HepG2 (cell line): ENCODE results near the gene ZNF19. TPM values are rescaled to one million over a fixed set of nuclear protein-coding genes. Genes with fewer than 3 reads are reported as not detected.

Source experiments
- ATAC-seq: fragments of 200-7000 bp; cut with Tn5 transposase; 3 replicates; pipeline ENCODE4 v1.9.1; 2020; ENCODE audit warnings: mild to moderate bottlenecking, moderate library complexity
- BruUV-seq: library from RNA; stranded (reverse); fragments of 400-500 nt; replicated peaks from 2 replicates; lab custom pipeline; 2021; lab: Mats Ljungman, UMichigan
- CTCF ChIA-PET: fragments of 300-600 bp; formaldehyde crosslinking; extraction: SDS; loops from one replicate; lab custom pipeline; 2021; ENCODE audit warnings: low total read pairs, inconsistent platforms, low intra/inter-chr PET ratio; lab: Yijun Ruan, JAX
- POLR2A ChIA-PET: fragments of 350-600 bp; sonication (Branson Sonifier 250); formaldehyde crosslinking; loops from one replicate; lab custom pipeline; 2020; ENCODE audit warnings: antibody characterized with exemption, inconsistent platforms; lab: Yijun Ruan, JAX
- DNase-seq: peaks from one replicate; pipeline ENCODE4 v3.0.0-alpha.2; 2015; ENCODE audit warnings: low spot score
- FAIRE-seq: peaks from 3 replicates; lab custom pipeline; 2011; peaks lifted over from hg19 to GRCh38; lab: Jason Lieb, UNC
- H2AFZ ChIP-seq: one replicate; pipeline ENCODE4 v1.6.1; 2011; ENCODE audit warnings: low read length, inconsistent platforms
- H3K27ac ChIP-seq: fragments of 300-600 bp; 3 replicates; pipeline ENCODE4 v1.8.0; 2011; ENCODE audit warnings: mixed run types, mild to moderate bottlenecking, mixed read lengths, low read length, inconsistent platforms; ENCODE audit not compliant: insufficient read depth; ENCODE audit errors: extremely low read length
- H3K27me3 ChIP-seq, 2 experiments: fragments of 200-600 bp in 1 of 2; 2 replicates in 1 of 2; 3 replicates in 1 of 2; pipeline versions ENCODE4 v1.6.0 to v1.8.0; 2011; ENCODE audit warnings: low read length in 2 of 2, mild to moderate bottlenecking in 2 of 2, moderate library complexity in 2 of 2, inconsistent platforms in 1 of 2; ENCODE audit not compliant: insufficient read depth in 2 of 2, control insufficient read depth in 1 of 2
- H3K36me3 ChIP-seq, 2 experiments: fragments of 200-600 bp in 1 of 2; replicated peaks in 1 of 2; 2 replicates in 1 of 2; 3 replicates in 1 of 2; pipeline versions ENCODE4 v1.5.1 to v1.8.0; 2011; ENCODE audit warnings: low read length in 2 of 2, inconsistent platforms in 1 of 2; ENCODE audit not compliant: insufficient read depth in 2 of 2, control insufficient read depth in 1 of 2
- H3K4me1 ChIP-seq: 2 replicates; pipeline ENCODE4 v1.5.1; 2012; ENCODE audit warnings: low read length, inconsistent platforms; ENCODE audit not compliant: insufficient read depth
- H3K4me2 ChIP-seq: 2 replicates; pipeline ENCODE4 v1.6.0; 2011; ENCODE audit warnings: low read depth, low read length, inconsistent platforms
- H3K4me3 ChIP-seq, 3 experiments: fragments of 200-600 bp in 1 of 3; sonication (generic), shearing (Covaris generic) in 1 of 3; replicated peaks in 1 of 3; 2 replicates each; pipeline ENCODE4 v1.5.1; 2011 to 2016; ENCODE audit warnings: low read length in 3 of 3, inconsistent platforms in 2 of 3, low read depth in 2 of 3, mild to moderate bottlenecking in 2 of 3, control low read depth in 1 of 3, mixed read lengths in 1 of 3; ENCODE audit not compliant: insufficient read depth in 1 of 3
- H3K79me2 ChIP-seq: one replicate; pipeline ENCODE4 v1.6.1; 2011; ENCODE audit warnings: low read length, inconsistent platforms; ENCODE audit not compliant: insufficient read depth
- H3K9ac ChIP-seq: 2 replicates; pipeline ENCODE4 v1.6.0; 2011; ENCODE audit warnings: mild to moderate bottlenecking, low read depth, low read length, inconsistent platforms; ENCODE audit not compliant: insufficient read depth
- H3K9me3 ChIP-seq: 2 replicates; pipeline ENCODE4 v1.5.1; 2012; ENCODE audit warnings: mild to moderate bottlenecking, low read length
- H4K20me1 ChIP-seq: 2 replicates; pipeline ENCODE4 v1.6.0; 2011; ENCODE audit warnings: inconsistent platforms, mild to moderate bottlenecking, low read length, moderate library complexity; ENCODE audit not compliant: insufficient read depth
- EEA1 ChIP-seq: sonication (generic); formaldehyde crosslinking; IDR thresholded peaks from 2 replicates; pipeline ENCODE4 v1.5.1; 2020; ENCODE audit warnings: mild to moderate bottlenecking, missing genetic modification reagents, borderline replicate concordance
- NR2F6 ChIP-seq, 2 experiments: IDR thresholded peaks; 2 replicates each; pipeline ENCODE4 v1.6.1; 2016; ENCODE audit warnings: antibody characterized with exemption in 1 of 2, mild to moderate bottlenecking in 1 of 2
- PTBP1 ChIP-seq: fragments of 200-400 bp; formaldehyde crosslinking; IDR thresholded peaks from 2 replicates; pipeline ENCODE4 v1.6.1; 2018; ENCODE audit warnings: low read length, low read depth; ENCODE audit not compliant: poor library complexity, severe bottlenecking
- RAD21 ChIP-seq: fragments of 450-650 bp; formaldehyde crosslinking; IDR thresholded peaks from 2 replicates; pipeline ENCODE4 v1.5.0; 2020; ENCODE audit warnings: mild to moderate bottlenecking
- SMAD1 ChIP-seq: sonication (generic); formaldehyde crosslinking; IDR thresholded peaks from 2 replicates; pipeline ENCODE4 v1.4.0; 2020; ENCODE audit warnings: missing genetic modification reagents, low read depth, mild to moderate bottlenecking, borderline replicate concordance
- SMARCE1 ChIP-seq: fragments of 450-650 bp; IDR thresholded peaks from 2 replicates; pipeline ENCODE4 v1.6.1; 2017; ENCODE audit warnings: borderline replicate concordance
- SP1 ChIP-seq, 2 experiments: fragments of 450-650 bp in 1 of 2; sonication (generic) in 1 of 2; formaldehyde crosslinking in 1 of 2; IDR thresholded peaks; 2 replicates each; pipeline versions ENCODE4 v1.4.0 to v1.6.1; 2016 to 2020; ENCODE audit warnings: missing genetic modification reagents in 1 of 2
- SPEN ChIP-seq: sonication (generic); formaldehyde crosslinking; IDR thresholded peaks from 2 replicates; pipeline ENCODE4 v1.5.1; 2020; ENCODE audit warnings: low read depth, mild to moderate bottlenecking, missing genetic modification reagents
- TGIF2 ChIP-seq: IDR thresholded peaks from 2 replicates; pipeline ENCODE4 v1.6.1; 2016; ENCODE audit warnings: control low read depth, missing compliant biosample characterization
- ZBTB20 ChIP-seq: sonication (generic); formaldehyde crosslinking; IDR thresholded peaks from 2 replicates; pipeline ENCODE4 v1.8.1; 2023; ENCODE audit warnings: missing genetic modification reagents, low read depth, mild to moderate bottlenecking, borderline replicate concordance
- ZFAT ChIP-seq: sonication (generic); formaldehyde crosslinking; conservative IDR thresholded peaks from 2 replicates; pipeline ENCODE4 v1.8.1; 2023; ENCODE audit warnings: missing genetic modification reagents, inconsistent platforms
- ZNF761 ChIP-seq: sonication (generic); formaldehyde crosslinking; conservative IDR thresholded peaks from 2 replicates; pipeline ENCODE4 v1.4.0; 2020; ENCODE audit warnings: mild to moderate bottlenecking, missing genetic modification reagents
- WGBS: methylation state at CpG from one replicate; pipeline ENCODE4 v1.1.6; 2017; ENCODE audit warnings: low lambda C conversion rate; 5-methylcytosine and 5-hydroxymethylcytosine counted together
- in situ Hi-C: cut with HindIII; loops from 2 replicates; pipeline ENCODE4 v1.10.0; 2017; ENCODE audit warnings: low pct_unique_long_range_greater_than_20kb; ENCODE audit not compliant: extremely low pct_ligation_motif_present
- intact Hi-C: fragments of 100-400 bp; cut with micrococcal nuclease; formaldehyde crosslinking; loops from one replicate; pipeline ENCODE4 v1.10.0; 2022; ENCODE audit not compliant: unreplicated experiment
- polyA plus RNA-seq, 8 experiments: library from polyadenylated mRNA; depleted of rRNA in 3 of 8; stranded (reverse) in 7 of 8; unstranded in 1 of 8; fragments of >200 nt; fragmentation: Illumina TruSeq in 4 of 8; extraction: Trizol in 4 of 8; gene quantifications; 2 replicates each; pipeline versions ENCODE4 v1.2.1 to v1.2.3, GENCODE V29; 2011 to 2016; ENCODE audit warnings: low read depth in 4 of 8, missing spikeins in 1 of 8, mixed read lengths in 1 of 8; ENCODE audit not compliant: insufficient read depth in 1 of 8
- total RNA-seq, 5 experiments: library from RNA; depleted of rRNA; stranded (reverse); fragments of >200 nt; fragmentation: Illumina TruSeq; extraction: Trizol; gene quantifications; 2 replicates each; pipeline ENCODE4 v1.2.3, GENCODE V29; 2016; ENCODE audit warnings: low read depth in 1 of 5
- TF ChIP-seq, protein P1 (sequence below): fragments of 450-650 bp; IDR thresholded peaks from 2 replicates; pipeline ENCODE4 v1.6.1; 2017; ENCODE audit warnings: mild to moderate bottlenecking
- TF ChIP-seq, protein P2 (sequence below): sonication (generic); formaldehyde crosslinking; IDR thresholded peaks from 2 replicates; pipeline ENCODE4 v1.8.0; 2022; ENCODE audit warnings: low read depth, missing genetic modification reagents
- TF ChIP-seq, protein P3 (sequence below): sonication (generic); formaldehyde crosslinking; conservative IDR thresholded peaks from 2 replicates; pipeline ENCODE4 v1.8.0; 2022; ENCODE audit warnings: missing genetic modification reagents
- TF ChIP-seq, protein P4 (sequence below): sonication (generic); formaldehyde crosslinking; IDR thresholded peaks from 2 replicates; pipeline ENCODE4 v1.9.0; 2021; ENCODE audit warnings: missing genetic modification reagents, mild to moderate bottlenecking, borderline replicate concordance

Gene ZNF19
- total and polyA plus RNA-seq, 2 of the 13 experiments (the other 11 are each of a cell fraction or from before 2014, with no cell fraction given) = 3.2 to 5.8 TPM

DNA sequence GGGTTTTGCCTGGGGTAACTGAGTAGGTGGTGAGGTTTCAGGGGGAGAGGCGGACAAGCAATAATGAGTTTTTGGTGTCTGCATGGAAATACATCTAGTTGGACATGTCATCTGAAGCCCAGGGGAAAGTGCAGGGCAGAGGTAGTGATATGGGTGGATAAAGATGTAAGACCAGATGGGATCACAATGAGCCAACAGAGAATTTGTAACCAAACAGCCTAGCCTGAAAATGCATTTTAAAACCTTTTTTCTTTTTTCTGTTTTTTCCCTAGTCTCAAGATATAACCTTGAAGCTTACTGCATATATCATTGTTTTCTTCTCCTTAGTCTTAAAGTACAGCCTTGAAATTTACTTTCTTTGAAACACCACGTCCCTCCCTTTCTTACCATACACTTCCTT is 3.7 kb upstream of the ZNF19 start (continued):
- TF ChIP-seq, protein P1, sequence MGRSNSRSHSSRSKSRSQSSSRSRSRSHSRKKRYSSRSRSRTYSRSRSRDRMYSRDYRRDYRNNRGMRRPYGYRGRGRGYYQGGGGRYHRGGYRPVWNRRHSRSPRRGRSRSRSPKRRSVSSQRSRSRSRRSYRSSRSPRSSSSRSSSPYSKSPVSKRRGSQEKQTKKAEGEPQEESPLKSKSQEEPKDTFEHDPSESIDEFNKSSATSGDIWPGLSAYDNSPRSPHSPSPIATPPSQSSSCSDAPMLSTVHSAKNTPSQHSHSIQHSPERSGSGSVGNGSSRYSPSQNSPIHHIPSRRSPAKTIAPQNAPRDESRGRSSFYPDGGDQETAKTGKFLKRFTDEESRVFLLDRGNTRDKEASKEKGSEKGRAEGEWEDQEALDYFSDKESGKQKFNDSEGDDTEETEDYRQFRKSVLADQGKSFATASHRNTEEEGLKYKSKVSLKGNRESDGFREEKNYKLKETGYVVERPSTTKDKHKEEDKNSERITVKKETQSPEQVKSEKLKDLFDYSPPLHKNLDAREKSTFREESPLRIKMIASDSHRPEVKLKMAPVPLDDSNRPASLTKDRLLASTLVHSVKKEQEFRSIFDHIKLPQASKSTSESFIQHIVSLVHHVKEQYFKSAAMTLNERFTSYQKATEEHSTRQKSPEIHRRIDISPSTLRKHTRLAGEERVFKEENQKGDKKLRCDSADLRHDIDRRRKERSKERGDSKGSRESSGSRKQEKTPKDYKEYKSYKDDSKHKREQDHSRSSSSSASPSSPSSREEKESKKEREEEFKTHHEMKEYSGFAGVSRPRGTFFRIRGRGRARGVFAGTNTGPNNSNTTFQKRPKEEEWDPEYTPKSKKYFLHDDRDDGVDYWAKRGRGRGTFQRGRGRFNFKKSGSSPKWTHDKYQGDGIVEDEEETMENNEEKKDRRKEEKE = no peak
- TF ChIP-seq SMARCE1 (no peak), EEA1 (no peak), RAD21 (CRISPR knock-in tag) (no peak), PTBP1 (no peak), SP1 (IDR thresholded peaks at IDR 0.05) (no peak), SP1 (CRISPR knock-in tag; IDR thresholded peaks at IDR 0.05) (no peak), SMAD1 (CRISPR knock-in tag) (no peak), NR2F6 (IDR thresholded peaks at IDR 0.05) (no peak), NR2F6 (CRISPR knock-in tag; IDR thresholded peaks at IDR 0.05) (no peak)
- TF ChIP-seq, protein P2, sequence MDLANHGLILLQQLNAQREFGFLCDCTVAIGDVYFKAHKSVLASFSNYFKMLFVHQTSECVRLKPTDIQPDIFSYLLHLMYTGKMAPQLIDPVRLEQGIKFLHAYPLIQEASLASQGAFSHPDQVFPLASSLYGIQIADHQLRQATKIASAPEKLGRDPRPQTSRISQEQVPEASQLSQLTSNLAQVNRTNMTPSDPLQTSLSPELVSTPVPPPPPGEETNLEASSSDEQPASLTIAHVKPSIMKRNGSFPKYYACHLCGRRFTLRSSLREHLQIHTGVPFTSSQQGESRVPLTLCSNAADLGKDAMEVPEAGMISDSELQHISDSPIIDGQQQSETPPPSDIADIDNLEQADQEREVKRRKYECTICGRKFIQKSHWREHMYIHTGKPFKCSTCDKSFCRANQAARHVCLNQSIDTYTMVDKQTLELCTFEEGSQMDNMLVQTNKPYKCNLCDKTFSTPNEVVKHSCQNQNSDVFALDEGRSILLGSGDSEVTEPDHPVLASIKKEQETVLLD (CRISPR knock-in tag) = no peak

DNA sequence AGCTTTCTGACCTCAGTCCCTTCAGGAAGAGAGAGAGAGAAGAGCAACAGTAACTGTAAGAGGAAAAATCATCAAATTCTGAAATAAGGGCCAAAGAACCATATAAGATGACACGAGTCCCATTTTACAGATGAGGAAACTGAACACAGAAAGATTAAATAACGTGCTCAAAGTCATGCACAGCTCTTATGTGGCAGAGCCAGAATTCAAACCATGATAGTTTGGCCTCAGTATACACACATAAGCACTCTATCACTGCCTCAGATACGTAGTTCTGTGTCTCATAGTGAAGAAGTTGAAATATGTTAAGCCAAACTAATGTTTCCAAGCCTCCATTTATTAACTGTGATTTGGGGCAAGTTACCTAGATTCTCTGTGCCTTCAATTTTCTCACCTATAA is 1.9 kb upstream of the ZNF19 start:
- ChIA-PET POLR2A (no interaction called here), CTCF (no interaction called here)
- Histone ChIP-seq H3K9ac (no peak overlapping the region), H3K36me3 (no peaks in the 10 kb centered on the region), H3K27me3 (peaks cover 0 to 4% of the 10 kb centered on the region in 2 experiments; a peak in 2 of 5 replicates), H4K20me1 (no peaks in the 10 kb centered on the region), H3K4me2 (no peak overlapping the region), H3K4me1 (no peaks in the 10 kb centered on the region), H3K4me3 (no peak overlapping the region), H3K27ac (no peak overlapping the region), H3K9me3 (no peaks in the 10 kb centered on the region), H3K79me2 (no peaks in the 10 kb centered on the region), H2AFZ (no peak overlapping the region)
- WGBS = 0% methylated on average over 3 of the region's 3 CpGs
- no peak for FAIRE-seq
- no peak for ATAC-seq
- DNase-seq = no peak
- in situ Hi-C loops = loop anchor here (10.0 kb wide), 1 partner anchor 46 kb away; the partner anchor contains the start of gene TLE7
- no TSS peak for BruUV-seq
- intact Hi-C loops = no loop called here
- TF ChIP-seq, protein P3, sequence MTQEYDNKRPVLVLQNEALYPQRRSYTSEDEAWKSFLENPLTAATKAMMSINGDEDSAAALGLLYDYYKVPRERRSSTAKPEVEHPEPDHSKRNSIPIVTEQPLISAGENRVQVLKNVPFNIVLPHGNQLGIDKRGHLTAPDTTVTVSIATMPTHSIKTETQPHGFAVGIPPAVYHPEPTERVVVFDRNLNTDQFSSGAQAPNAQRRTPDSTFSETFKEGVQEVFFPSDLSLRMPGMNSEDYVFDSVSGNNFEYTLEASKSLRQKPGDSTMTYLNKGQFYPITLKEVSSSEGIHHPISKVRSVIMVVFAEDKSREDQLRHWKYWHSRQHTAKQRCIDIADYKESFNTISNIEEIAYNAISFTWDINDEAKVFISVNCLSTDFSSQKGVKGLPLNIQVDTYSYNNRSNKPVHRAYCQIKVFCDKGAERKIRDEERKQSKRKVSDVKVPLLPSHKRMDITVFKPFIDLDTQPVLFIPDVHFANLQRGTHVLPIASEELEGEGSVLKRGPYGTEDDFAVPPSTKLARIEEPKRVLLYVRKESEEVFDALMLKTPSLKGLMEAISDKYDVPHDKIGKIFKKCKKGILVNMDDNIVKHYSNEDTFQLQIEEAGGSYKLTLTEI (CRISPR knock-in tag) = no peak
- TF ChIP-seq TGIF2 (no peak), ZBTB20 (no peak), ZFAT (CRISPR knock-in tag) (no peak), SPEN (CRISPR knock-in tag) (no peak), ZNF761 (CRISPR knock-in tag) (no peak)
- TF ChIP-seq, protein P4, sequence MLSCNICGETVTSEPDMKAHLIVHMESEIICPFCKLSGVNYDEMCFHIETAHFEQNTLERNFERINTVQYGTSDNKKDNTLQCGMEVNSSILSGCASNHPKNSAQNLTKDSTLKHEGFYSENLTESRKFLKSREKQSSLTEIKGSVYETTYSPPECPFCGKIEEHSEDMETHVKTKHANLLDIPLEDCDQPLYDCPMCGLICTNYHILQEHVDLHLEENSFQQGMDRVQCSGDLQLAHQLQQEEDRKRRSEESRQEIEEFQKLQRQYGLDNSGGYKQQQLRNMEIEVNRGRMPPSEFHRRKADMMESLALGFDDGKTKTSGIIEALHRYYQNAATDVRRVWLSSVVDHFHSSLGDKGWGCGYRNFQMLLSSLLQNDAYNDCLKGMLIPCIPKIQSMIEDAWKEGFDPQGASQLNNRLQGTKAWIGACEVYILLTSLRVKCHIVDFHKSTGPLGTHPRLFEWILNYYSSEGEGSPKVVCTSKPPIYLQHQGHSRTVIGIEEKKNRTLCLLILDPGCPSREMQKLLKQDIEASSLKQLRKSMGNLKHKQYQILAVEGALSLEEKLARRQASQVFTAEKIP (CRISPR knock-in tag) = no peak
